Measurements from ENCODE around the gene HMGB4. TPM values are rescaled to one million over a fixed set of nuclear protein-coding genes. Genes with fewer than 3 reads are reported as not detected.

Gene HMGB4, protein sequence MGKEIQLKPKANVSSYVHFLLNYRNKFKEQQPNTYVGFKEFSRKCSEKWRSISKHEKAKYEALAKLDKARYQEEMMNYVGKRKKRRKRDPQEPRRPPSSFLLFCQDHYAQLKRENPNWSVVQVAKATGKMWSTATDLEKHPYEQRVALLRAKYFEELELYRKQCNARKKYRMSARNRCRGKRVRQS
- total RNA-seq (not detected), polyA plus RNA-seq (not detected)

DNA sequence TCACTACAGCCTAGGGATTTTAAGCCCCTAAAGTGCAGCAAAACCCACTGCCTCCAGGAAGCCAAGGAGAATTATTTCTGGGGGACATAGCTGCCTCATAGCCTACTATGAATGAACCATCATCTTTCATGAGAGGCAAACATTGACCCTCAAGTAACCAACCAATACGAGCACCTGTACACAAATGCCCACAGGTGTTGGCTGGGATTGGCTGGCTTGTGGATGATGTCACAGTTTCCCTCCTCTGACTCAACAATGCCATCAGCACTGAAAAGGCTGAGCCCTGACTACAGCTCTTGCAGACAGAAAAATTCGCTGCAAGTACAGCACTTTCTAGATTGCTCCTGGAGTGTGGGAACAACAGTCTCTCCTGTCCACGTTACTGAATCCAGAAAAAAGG is at the start of gene HMGB4:
TSS of gene HMGB4 (plus strand) at position 301 of the 400 bp plus-strand sequence. CDS start 113 bp downstream, outside the sequence.
- WGBS = 85% methylated on average over 3 of the region's 3 CpGs
- DNase-seq (ENCODE audit: extremely low spot score) = no peak
- Histone ChIP-seq H3K4me1 (ENCODE audit: insufficient read depth) (no peaks in the 10 kb centered on the region), H3K4me3 (ENCODE audit: low read depth, low read length) (no peak within 1 kb of the TSS), H3K27ac (ENCODE audit: low read depth) (no peak within 1 kb of the TSS), H3K36me3 (ENCODE audit: insufficient read depth) (no peaks in the 10 kb centered on the region)

DNA sequence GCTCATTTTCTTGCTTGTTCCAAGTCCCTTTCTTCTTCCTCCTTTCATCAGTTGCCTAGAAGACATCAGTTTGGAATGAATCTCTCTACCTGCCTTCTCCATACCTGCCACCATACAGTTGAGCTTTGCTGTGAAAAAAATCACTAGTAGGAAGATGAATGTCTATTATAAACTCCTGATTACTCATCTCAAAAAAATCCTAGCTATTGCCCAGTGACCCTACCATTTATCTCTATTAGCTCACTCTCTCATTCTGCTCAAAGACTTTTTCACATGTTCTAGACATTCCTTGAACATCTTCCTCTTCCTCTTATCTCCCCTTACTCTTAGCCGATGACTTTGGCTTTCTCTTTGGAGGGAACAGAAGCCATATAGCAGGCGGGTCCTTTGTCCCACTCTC is 49.7 kb upstream of the HMGB4 start:
- no peak overlapping the region for H3K27ac ChIP-seq (ENCODE audit: low read depth)
- no peaks in the 10 kb centered on the region for H3K36me3 ChIP-seq (ENCODE audit: insufficient read depth)
- H3K4me1 ChIP-seq (ENCODE audit: insufficient read depth) = no peaks in the 10 kb centered on the region
- no peak overlapping the region for H3K4me3 ChIP-seq (ENCODE audit: low read depth, low read length)
- 83% methylated on average over 2 of the region's 2 CpGs for WGBS
- no peak for DNase-seq (ENCODE audit: extremely low spot score)

DNA sequence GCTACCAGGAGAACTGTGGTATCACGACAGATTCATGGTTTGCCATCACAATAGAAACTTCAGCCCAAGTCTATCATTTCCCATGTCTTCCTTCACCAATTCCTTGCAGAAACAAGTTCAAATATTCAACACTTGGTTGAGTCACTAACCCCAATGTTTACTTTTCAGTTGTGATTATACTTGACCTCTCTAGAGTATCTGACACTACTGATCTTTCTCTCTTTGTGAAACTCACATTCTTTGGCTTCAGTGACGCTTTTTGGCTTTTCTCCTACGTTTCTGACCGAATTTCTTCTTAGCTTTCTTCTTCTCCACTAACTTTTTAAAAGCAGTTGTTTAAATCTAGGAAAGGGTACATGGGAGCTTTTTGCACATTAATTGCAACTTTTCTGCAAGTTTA is 48.8 kb upstream of the HMGB4 start:
- H3K4me1 ChIP-seq (ENCODE audit: insufficient read depth) = no peaks in the 10 kb centered on the region
- DNase-seq (ENCODE audit: extremely low spot score) = no peak
- H3K4me3 ChIP-seq (ENCODE audit: low read depth, low read length) = no peak overlapping the region
- no peak overlapping the region for H3K27ac ChIP-seq (ENCODE audit: low read depth)
- no peaks in the 10 kb centered on the region for H3K36me3 ChIP-seq (ENCODE audit: insufficient read depth)
- WGBS = 34% methylated on average over 4 of the region's 4 CpGs

DNA sequence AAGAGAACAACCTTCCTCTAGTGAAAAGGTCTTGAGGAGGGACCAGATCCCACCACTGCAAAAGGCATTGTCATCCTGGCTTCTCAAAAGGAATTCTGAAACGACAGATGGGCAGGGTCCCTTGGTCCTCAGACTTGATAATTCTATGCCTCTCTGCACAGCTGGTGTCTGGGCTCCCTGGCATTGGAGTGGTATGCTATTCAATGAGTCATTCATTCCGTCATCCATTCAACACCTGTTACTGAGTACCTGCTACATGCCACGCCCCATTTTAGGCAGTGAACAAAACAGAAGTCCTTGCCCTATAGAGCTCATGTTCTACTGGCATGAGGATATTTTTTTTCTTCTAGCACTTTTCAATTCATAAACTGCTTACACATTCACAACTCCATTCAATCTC is 45.8 kb upstream of the HMGB4 start:
- 84% methylated on average over 3 of the region's 3 CpGs for WGBS
- H3K27ac ChIP-seq (ENCODE audit: low read depth) = no peak overlapping the region
- no peaks in the 10 kb centered on the region for H3K4me1 ChIP-seq (ENCODE audit: insufficient read depth)
- no peak overlapping the region for H3K4me3 ChIP-seq (ENCODE audit: low read depth, low read length)
- H3K36me3 ChIP-seq (ENCODE audit: insufficient read depth) = no peaks in the 10 kb centered on the region
- no peak for DNase-seq (ENCODE audit: extremely low spot score)

DNA sequence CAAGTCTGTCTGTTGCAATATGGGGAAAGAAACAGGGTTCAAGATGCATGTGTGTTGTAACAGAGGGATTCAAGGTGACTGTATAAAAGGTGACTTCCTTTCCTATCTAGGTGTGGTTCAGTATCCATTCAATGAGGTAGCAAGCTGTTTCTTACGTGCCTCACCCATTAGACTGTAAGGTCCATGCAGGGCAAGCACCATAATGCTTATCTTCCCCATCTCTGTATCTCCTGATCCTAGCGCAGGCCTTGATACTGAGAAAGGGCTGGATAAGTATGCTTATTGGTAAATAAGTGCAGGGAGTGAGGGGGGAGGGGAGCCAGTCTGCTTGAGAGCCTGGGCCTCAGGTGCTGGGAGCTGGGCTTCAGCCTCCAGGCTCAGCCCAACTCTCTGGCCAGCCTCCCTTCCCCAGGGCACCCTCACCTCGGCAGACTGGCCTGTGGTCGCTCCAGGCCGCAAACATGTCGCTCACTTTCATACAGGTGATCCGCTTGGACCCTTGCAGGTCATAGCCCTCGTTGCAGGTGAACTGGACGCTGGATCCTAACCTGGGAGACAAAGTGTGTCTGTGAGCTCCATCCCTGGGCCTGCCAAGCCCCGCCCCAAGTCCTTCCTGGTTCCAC is 44.5 kb upstream of the HMGB4 start:
- H3K4me3 ChIP-seq (ENCODE audit: low read depth, low read length) = no peak overlapping the region
- no peaks in the 10 kb centered on the region for H3K4me1 ChIP-seq (ENCODE audit: insufficient read depth)
- 67% methylated on average over 10 of the region's 10 CpGs for WGBS
- H3K36me3 ChIP-seq (ENCODE audit: insufficient read depth) = no peaks in the 10 kb centered on the region
- no peak overlapping the region for H3K27ac ChIP-seq (ENCODE audit: low read depth)
- DNase-seq (ENCODE audit: extremely low spot score) = no peak

DNA sequence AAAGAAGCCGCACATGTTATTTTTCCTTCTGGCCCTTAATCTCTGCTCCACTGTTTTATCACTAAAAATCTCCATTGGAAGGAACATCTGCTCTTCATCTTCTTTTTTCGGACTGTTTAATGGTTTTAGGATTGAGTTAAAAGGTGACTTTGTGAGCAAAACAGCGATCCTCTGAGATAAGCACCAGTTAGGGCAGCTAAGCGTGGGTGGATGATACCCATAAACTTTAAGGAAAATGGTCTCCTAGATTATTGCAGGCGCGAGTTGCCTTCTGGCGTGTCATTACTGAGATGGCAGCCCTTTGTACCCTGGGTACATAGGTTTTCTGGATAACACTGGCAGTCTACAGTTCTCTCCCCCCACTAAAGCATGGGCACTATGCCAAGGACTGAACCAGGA is 44.0 kb upstream of the HMGB4 start:
- peak; percentile 35 for DNase-seq (ENCODE audit: extremely low spot score)
- no peaks in the 10 kb centered on the region for H3K4me1 ChIP-seq (ENCODE audit: insufficient read depth)
- H3K36me3 ChIP-seq (ENCODE audit: insufficient read depth) = no peaks in the 10 kb centered on the region
- WGBS = 22% methylated on average over 7 of the region's 7 CpGs
- no peak overlapping the region for H3K27ac ChIP-seq (ENCODE audit: low read depth)
- H3K4me3 ChIP-seq (ENCODE audit: low read depth, low read length) = no peak overlapping the region

DNA sequence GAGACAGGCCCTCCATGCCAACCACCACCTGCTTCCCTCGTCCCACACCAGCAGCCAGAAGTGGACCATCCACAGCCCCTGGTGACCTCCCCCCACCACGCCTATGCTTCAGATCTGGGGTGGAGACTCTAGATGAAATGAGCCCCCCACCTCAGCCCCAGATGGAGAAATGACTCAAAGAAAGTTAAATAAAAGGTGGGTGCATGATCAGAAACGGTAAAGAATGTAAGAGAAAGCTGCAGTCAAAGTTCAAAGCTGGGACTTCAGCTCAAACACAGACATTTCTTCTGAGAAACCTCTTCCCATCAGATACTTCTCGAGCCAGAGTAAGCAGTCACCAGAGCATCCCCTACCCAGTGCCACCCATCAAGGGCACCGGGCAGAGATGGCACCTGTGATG is 43.1 kb upstream of the HMGB4 start:
- WGBS = 80% methylated on average over 5 of the region's 5 CpGs
- H3K4me3 ChIP-seq (ENCODE audit: low read depth, low read length) = no peak overlapping the region
- H3K27ac ChIP-seq (ENCODE audit: low read depth) = no peak overlapping the region
- no peak for DNase-seq (ENCODE audit: extremely low spot score)
- no peaks in the 10 kb centered on the region for H3K4me1 ChIP-seq (ENCODE audit: insufficient read depth)
- H3K36me3 ChIP-seq (ENCODE audit: insufficient read depth) = no peaks in the 10 kb centered on the region

DNA sequence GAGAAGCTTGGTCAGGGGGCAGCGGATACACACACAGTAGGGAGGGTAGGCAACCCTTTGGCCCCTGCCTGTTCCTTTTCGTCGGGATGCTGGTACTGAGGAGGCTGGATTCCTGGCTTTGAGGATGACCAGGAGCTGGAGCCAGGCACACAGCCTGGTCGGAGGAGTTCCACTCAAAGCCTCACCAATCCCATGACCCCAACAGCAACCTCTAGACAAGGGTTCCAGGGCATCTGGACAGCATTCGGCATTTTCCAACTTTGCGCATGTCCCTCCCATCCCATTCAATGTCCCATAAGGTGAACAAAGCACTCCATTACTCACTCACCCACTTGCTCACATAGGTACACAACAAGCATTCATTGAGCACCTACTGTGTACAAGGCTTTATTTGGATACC is 42.6 kb upstream of the HMGB4 start:
- WGBS = 92% methylated on average over 6 of the region's 6 CpGs
- no peak for DNase-seq (ENCODE audit: extremely low spot score)

DNA sequence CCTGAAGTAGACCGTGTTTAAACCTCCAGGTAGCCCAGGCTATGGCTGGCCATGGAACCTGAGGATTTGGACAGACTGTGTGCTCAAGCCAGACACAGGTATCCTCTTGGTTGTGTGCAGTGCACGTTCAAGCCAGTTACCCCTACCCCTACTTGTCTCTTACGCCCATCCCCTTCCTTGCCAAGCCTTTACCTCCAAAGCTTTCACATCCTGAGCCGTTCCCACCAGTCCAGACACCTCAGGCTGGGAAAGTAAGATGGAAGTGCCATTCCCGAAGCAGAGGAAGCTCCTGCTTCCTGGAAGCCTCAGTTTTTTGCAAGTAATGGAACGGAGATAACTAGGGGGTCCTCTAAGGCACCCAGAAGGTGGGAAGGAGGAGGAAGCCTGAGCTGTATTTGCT is 41.5 kb upstream of the HMGB4 start:
- DNase-seq (ENCODE audit: extremely low spot score) = no peak
- H3K4me3 ChIP-seq (ENCODE audit: low read depth, low read length) = no peak overlapping the region
- H3K36me3 ChIP-seq (ENCODE audit: insufficient read depth) = no peaks in the 10 kb centered on the region
- 71% methylated on average over 6 of the region's 6 CpGs for WGBS
- H3K27ac ChIP-seq (ENCODE audit: low read depth) = no peak overlapping the region
- no peaks in the 10 kb centered on the region for H3K4me1 ChIP-seq (ENCODE audit: insufficient read depth)

More for the DNA sequence above, 42.6 kb upstream of the HMGB4 start:
- H3K4me1 ChIP-seq (ENCODE audit: insufficient read depth) = no peaks in the 10 kb centered on the region
- H3K27ac ChIP-seq (ENCODE audit: low read depth) = no peak overlapping the region
- no peak overlapping the region for H3K4me3 ChIP-seq (ENCODE audit: low read depth, low read length)
- no peaks in the 10 kb centered on the region for H3K36me3 ChIP-seq (ENCODE audit: insufficient read depth)

DNA sequence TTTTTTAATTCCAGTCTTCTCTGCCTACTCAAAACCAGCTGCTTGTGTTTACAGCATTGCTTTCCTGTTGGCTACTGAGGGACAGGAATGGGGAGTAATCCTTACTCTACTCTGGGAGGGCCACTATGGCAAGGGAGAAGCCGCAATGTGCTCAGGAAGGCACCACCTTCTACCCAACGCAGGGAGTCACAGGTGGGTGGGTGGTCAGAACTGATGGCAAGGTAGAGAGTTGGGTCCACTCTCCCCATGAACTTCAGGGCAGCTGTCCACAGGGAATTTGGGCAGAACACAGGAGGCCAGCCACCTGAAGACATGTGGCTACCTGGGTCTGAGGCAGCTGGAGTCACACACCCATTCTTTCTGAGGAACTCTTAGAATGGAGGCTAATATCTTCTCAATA is 40.5 kb upstream of the HMGB4 start:
- WGBS = 94% methylated on average over 2 of the region's 2 CpGs
- Histone ChIP-seq H3K36me3 (ENCODE audit: insufficient read depth) (no peaks in the 10 kb centered on the region), H3K4me3 (ENCODE audit: low read depth, low read length) (no peak overlapping the region), H3K4me1 (ENCODE audit: insufficient read depth) (no peaks in the 10 kb centered on the region), H3K27ac (ENCODE audit: low read depth) (no peak overlapping the region)
- no peak for DNase-seq (ENCODE audit: extremely low spot score)

DNA sequence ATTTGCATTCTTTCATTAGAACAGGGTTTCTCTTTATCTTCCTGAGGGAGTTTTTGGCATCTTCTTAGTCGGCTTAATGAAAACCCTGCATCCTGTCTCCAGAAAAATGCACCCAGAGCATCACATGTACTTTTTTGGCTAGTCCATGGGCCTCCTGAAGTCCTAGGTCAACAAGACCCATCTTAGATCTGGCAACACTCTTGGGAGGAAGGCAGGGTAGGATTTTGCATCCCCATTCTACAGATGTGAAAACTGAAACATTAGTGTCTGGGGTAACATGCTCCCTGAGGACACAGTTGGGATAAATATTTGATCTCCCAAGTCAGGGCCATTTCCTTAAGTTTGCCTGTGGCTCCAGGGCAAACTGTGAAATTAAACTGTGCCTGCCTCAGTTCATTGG is 40.0 kb upstream of the HMGB4 start:
- H3K36me3 ChIP-seq (ENCODE audit: insufficient read depth) = no peaks in the 10 kb centered on the region
- DNase-seq (ENCODE audit: extremely low spot score) = no peak
- no peaks in the 10 kb centered on the region for H3K4me1 ChIP-seq (ENCODE audit: insufficient read depth)
- WGBS = 55% methylated on average over 1 of the region's 1 CpG
- no peak overlapping the region for H3K27ac ChIP-seq (ENCODE audit: low read depth)
- H3K4me3 ChIP-seq (ENCODE audit: low read depth, low read length) = no peak overlapping the region

DNA sequence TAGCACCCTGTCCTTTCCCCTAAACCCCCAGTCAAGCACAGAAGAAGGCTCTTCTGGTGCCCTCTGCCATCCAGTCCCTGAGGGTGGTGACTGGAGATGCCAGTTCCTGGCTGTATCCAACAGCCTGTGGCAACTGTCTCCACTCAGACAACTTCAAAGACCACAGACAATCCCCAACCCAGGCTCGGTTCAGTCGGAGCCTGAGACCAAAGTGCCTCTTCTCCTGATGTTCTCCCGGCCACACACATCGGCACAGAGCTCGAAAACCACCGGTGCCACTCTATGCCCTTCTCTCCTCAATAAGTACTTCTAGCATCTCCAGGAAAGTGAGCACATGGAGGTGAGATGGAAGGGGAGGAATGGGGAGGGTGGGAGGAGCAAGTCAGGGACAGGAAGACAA is 39.6 kb upstream of the HMGB4 start:
- H3K36me3 ChIP-seq (ENCODE audit: insufficient read depth) = no peaks in the 10 kb centered on the region
- no peak for DNase-seq (ENCODE audit: extremely low spot score)
- no peaks in the 10 kb centered on the region for H3K4me1 ChIP-seq (ENCODE audit: insufficient read depth)
- 88% methylated on average over 6 of the region's 6 CpGs for whole genome bisulfite sequencing
- no peak overlapping the region for H3K27ac ChIP-seq (ENCODE audit: low read depth)
- H3K4me3 ChIP-seq (ENCODE audit: low read depth, low read length) = no peak overlapping the region

DNA sequence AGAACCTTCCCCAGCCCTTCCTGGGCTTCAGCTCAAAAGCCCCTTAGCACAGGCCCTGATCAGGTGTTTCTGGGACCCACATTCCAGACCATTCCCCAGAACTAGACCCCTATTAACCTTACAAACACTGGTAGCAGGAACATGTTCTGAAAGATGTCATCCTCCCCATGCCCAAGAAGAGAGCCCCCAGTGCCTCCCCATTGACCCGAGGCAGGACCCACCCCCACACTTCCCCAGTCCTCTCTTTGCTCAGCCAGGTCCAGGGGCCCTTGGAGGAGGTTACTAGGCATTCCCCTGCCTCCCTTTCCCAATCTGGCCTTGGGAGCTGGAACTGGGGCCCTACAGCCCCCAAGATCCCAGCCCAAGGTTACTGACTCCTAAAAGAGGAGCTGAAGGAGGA is 38.9 kb upstream of the HMGB4 start:
- 82% methylated on average over 1 of the region's 1 CpG for WGBS
- H3K27ac ChIP-seq (ENCODE audit: low read depth) = no peak overlapping the region
- H3K36me3 ChIP-seq (ENCODE audit: insufficient read depth) = no peaks in the 10 kb centered on the region
- H3K4me1 ChIP-seq (ENCODE audit: insufficient read depth) = no peaks in the 10 kb centered on the region
- H3K4me3 ChIP-seq (ENCODE audit: low read depth, low read length) = no peak overlapping the region
- no peak for DNase-seq (ENCODE audit: extremely low spot score)

DNA sequence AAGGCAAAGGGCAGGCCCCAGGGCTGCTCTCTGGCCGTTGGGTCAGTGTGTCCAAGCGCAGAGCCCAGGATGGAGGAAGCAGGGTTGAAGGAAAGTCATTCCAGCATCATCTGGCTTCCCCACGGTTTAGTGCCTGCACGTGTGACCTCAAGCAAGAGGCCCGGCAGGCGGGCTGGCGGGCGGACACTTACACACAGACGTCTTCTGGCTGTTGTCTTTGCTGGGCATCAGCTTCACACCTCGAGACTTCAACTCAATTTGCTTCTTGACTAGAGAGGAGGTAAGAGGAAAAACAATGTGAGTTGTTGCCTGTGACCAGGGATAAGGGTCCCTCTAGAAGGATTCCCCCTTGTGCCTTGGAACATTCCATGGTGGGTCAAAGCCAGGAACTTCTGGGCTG is 38.4 kb upstream of the HMGB4 start:
- 75% methylated on average over 10 of the region's 10 CpGs for WGBS
- H3K4me3 ChIP-seq (ENCODE audit: low read depth, low read length) = no peak overlapping the region
- DNase-seq (ENCODE audit: extremely low spot score) = no peak
- H3K27ac ChIP-seq (ENCODE audit: low read depth) = no peak overlapping the region
- no peaks in the 10 kb centered on the region for H3K4me1 ChIP-seq (ENCODE audit: insufficient read depth)
- no peaks in the 10 kb centered on the region for H3K36me3 ChIP-seq (ENCODE audit: insufficient read depth)

DNA sequence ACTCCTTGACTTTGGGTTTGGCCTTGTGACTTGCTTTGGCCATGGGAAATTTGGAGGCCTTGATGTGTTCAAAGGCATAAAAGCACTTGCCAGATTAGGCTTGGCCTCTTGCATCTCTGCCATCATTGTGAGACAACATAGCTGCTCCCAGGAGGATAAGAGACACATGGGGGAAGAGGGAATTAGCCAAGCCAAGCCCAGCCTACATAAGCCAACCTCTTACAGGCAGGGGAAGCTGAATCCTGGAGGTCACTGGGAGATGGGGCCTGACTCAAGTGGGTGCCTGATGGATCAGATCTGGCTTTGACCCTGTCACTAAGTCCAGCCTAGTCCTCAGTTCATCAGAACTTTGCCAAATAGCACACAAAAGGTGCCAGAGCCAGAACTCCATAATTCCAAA is 37.6 kb upstream of the HMGB4 start:
- DNase-seq (ENCODE audit: extremely low spot score) = no peak
- H3K4me3 ChIP-seq (ENCODE audit: low read depth, low read length) = no peak overlapping the region
- no peaks in the 10 kb centered on the region for H3K4me1 ChIP-seq (ENCODE audit: insufficient read depth)
- H3K36me3 ChIP-seq (ENCODE audit: insufficient read depth) = no peaks in the 10 kb centered on the region
- no peak overlapping the region for H3K27ac ChIP-seq (ENCODE audit: low read depth)
